ENCODE data around the gene TARDBP.

DNA sequence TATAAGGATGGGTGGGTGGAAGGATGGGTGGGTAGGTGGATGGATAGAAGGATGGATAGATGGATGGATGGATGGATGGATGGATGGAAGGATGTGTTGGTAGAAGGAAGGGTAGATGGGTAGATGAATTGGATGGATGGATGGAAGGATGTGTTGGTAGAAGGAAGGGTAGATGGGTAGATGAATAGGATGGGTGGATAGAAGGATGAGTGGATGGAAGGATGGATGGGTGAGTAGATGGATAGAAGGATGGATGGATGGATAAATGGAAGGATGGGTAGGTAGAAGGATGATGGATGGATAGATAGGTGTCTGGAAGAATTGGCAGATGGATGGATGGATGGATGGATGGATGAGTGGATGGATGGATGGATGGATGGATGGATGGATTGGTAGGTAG is 28.6 kb downstream of the TARDBP start:
- TF ChIP-seq CTCF (IDR thresholded peaks at IDR 0.05) = no peak
- no peak for TF ChIP-seq ZFX (IDR thresholded peaks at IDR 0.05; ENCODE audit: borderline replicate concordance)

Data from 22Rv1 (cell line).